IMR-90 (cell line): ENCODE data around the gene OR2K2. TPM values are rescaled to one million over a fixed set of nuclear protein-coding genes. Genes with fewer than 3 reads are reported as not detected.
A peak's percentile ranks its signal among the peaks of the same experiment; 100 is the strongest.

Source experiments
- ATAC-seq: fragments of 200-7000 bp; cut with Tn5 transposase; 2 replicates; pipeline ENCODE4 v1.9.1; 2020; ENCODE audit warnings: low read depth, mild to moderate bottlenecking, moderate library complexity
- BruUV-seq: library from RNA; stranded (reverse); fragments of 400-500 nt; replicated peaks from 2 replicates; lab custom pipeline; 2021; lab: Mats Ljungman, UMichigan
- CTCF ChIA-PET: fragments of 300-600 bp; formaldehyde crosslinking; extraction: SDS; loops from one replicate; lab custom pipeline; 2021; ENCODE audit warnings: antibody characterized with exemption; lab: Yijun Ruan, JAX
- POLR2A ChIA-PET: fragments of 300-600 bp; sonication (Branson Sonifier 250); formaldehyde crosslinking; loops from one replicate; lab custom pipeline; 2022; ENCODE audit warnings: antibody characterized with exemption; ENCODE audit not compliant: unreplicated experiment; lab: Charles Lee
- DNase-seq: peaks from one replicate; pipeline ENCODE4 v3.0.0; 2013
- H2AFZ ChIP-seq: replicated peaks from 2 replicates; pipeline ENCODE3; 2013; ENCODE audit warnings: low read length, mild to moderate bottlenecking; ENCODE audit not compliant: poor library complexity
- H2AK5ac ChIP-seq: 2 replicates; pipeline ENCODE4 v1.6.1; 2013; ENCODE audit warnings: low read depth, low read length, inconsistent platforms
- H2AK9ac ChIP-seq: replicated peaks from 2 replicates; pipeline ENCODE3; 2013; ENCODE audit warnings: mild to moderate bottlenecking, low read depth, low read length, moderate library complexity; ENCODE audit not compliant: poor library complexity
- H2BK120ac ChIP-seq: 2 replicates; pipeline ENCODE4 v1.6.1; 2013; ENCODE audit warnings: low read depth, low read length, inconsistent platforms
- H2BK15ac ChIP-seq: 3 replicates; pipeline ENCODE4 v1.6.1; 2013; ENCODE audit warnings: low read depth, low read length, inconsistent platforms
- H2BK20ac ChIP-seq: 2 replicates; pipeline ENCODE4 v1.6.1; 2013; ENCODE audit warnings: low read depth, mild to moderate bottlenecking, inconsistent platforms, low read length, moderate library complexity
- H2BK5ac ChIP-seq: 2 replicates; pipeline ENCODE4 v1.6.1; 2013; ENCODE audit warnings: mild to moderate bottlenecking, low read depth, low read length, inconsistent platforms; ENCODE audit not compliant: poor library complexity, severe bottlenecking
- H3K14ac ChIP-seq: replicated peaks from 2 replicates; pipeline ENCODE4 v1.6.1; 2013; ENCODE audit warnings: low read depth, low read length, inconsistent platforms
- H3K18ac ChIP-seq: 2 replicates; pipeline ENCODE4 v1.6.1; 2013; ENCODE audit warnings: low read depth, low read length, control low read depth
- H3K23ac ChIP-seq: 2 replicates; pipeline ENCODE4 v1.6.1; 2013; ENCODE audit warnings: low read depth, low read length, inconsistent platforms
- H3K27ac ChIP-seq: 2 replicates; pipeline ENCODE4 v1.5.1; 2013; ENCODE audit warnings: mild to moderate bottlenecking, control low read depth, low read length; ENCODE audit not compliant: insufficient read depth
- H3K27me3 ChIP-seq: 2 replicates; pipeline ENCODE4 v1.6.1; 2013; ENCODE audit warnings: low read length; ENCODE audit not compliant: control insufficient read depth, insufficient read depth
- H3K36me3 ChIP-seq: 2 replicates; pipeline ENCODE4 v1.6.1; 2013; ENCODE audit warnings: low read length, mixed read lengths; ENCODE audit not compliant: control insufficient read depth, insufficient read depth
- H3K4ac ChIP-seq: 2 replicates; pipeline ENCODE4 v1.6.1; 2013; ENCODE audit warnings: low read depth, low read length, inconsistent platforms
- H3K4me1 ChIP-seq: 2 replicates; pipeline ENCODE4 v1.6.1; 2013; ENCODE audit warnings: low read length, mixed read lengths; ENCODE audit not compliant: control insufficient read depth, insufficient read depth
- H3K4me2 ChIP-seq: 2 replicates; pipeline ENCODE4 v1.6.1; 2013; ENCODE audit warnings: low read depth, mild to moderate bottlenecking, control low read depth, low read length, moderate library complexity
- H3K4me3 ChIP-seq: 2 replicates; pipeline ENCODE4 v1.5.1; 2013; ENCODE audit warnings: low read depth, mild to moderate bottlenecking, control low read depth, low read length, moderate library complexity; ENCODE audit not compliant: insufficient read depth
- H3K56ac ChIP-seq: 2 replicates; pipeline ENCODE4 v1.6.1; 2013; ENCODE audit warnings: low read length, inconsistent platforms; ENCODE audit not compliant: insufficient read depth; ENCODE audit errors: extremely low read depth
- H3K79me1 ChIP-seq, 2 experiments: 2 replicates each; pipeline ENCODE4 v1.6.1; 2013; ENCODE audit warnings: low read length in 2 of 2, inconsistent platforms in 1 of 2, low read depth in 1 of 2
- H3K9ac ChIP-seq: 2 replicates; pipeline ENCODE4 v1.6.1; 2013; ENCODE audit warnings: low read depth, low read length, control low read depth
- H3K9me1 ChIP-seq: 2 replicates; pipeline ENCODE4 v1.6.1; 2013; ENCODE audit warnings: low read length, inconsistent platforms; ENCODE audit not compliant: insufficient read depth
- H3K9me3 ChIP-seq: 2 replicates; pipeline ENCODE4 v1.6.1; 2013; ENCODE audit warnings: low read length; ENCODE audit not compliant: control insufficient read depth, insufficient read depth
- H4K20me1 ChIP-seq: 2 replicates; pipeline ENCODE4 v1.6.1; 2013; ENCODE audit warnings: low read length, inconsistent platforms; ENCODE audit not compliant: insufficient read depth
- H4K5ac ChIP-seq: 2 replicates; pipeline ENCODE4 v1.6.1; 2013; ENCODE audit warnings: mild to moderate bottlenecking, low read depth, low read length, control low read depth
- H4K8ac ChIP-seq, 2 experiments: 2 replicates each; pipeline ENCODE4 v1.6.1; 2013; ENCODE audit warnings: low read depth in 2 of 2, low read length in 2 of 2, control low read depth in 1 of 2, inconsistent platforms in 1 of 2
- H4K91ac ChIP-seq: 2 replicates; pipeline ENCODE4 v1.6.1; 2013; ENCODE audit warnings: low read depth, low read length, inconsistent platforms; ENCODE audit not compliant: insufficient read depth
- BHLHE40 ChIP-seq: fragments of 150-350 bp; IDR thresholded peaks from 2 replicates; pipeline ENCODE4 v1.6.1; 2016; ENCODE audit warnings: mild to moderate bottlenecking, low read depth, low read length
- CEBPB ChIP-seq: IDR thresholded peaks from 2 replicates; pipeline ENCODE4 v1.6.1; 2012; ENCODE audit warnings: low read depth, low read length, improper control_type of control experiment
- CHD1 ChIP-seq: IDR thresholded peaks from 2 replicates; pipeline ENCODE4 v1.6.1; 2012; ENCODE audit warnings: low read depth, low read length, improper control_type of control experiment
- FOS ChIP-seq: fragments of 150-350 bp; IDR thresholded peaks from 2 replicates; pipeline ENCODE4 v1.6.1; 2016; ENCODE audit warnings: low read depth, low read length
- MAFK ChIP-seq: IDR thresholded peaks from 2 replicates; pipeline ENCODE4 v1.6.1; 2012; ENCODE audit warnings: low read depth, low read length, improper control_type of control experiment
- MAZ ChIP-seq: IDR thresholded peaks from 2 replicates; pipeline ENCODE4 v1.6.1; 2012; ENCODE audit warnings: low read depth, mild to moderate bottlenecking, low read length, improper control_type of control experiment, moderate library complexity, borderline replicate concordance
- MXI1 ChIP-seq: IDR thresholded peaks from 2 replicates; pipeline ENCODE4 v1.6.1; 2012; ENCODE audit warnings: low read depth, mild to moderate bottlenecking, low read length, moderate library complexity, borderline replicate concordance
- NFE2L2 ChIP-seq: fragments of 150-350 bp; IDR thresholded peaks from 2 replicates; pipeline ENCODE4 v1.6.1; 2016; ENCODE audit warnings: low read depth, mild to moderate bottlenecking, low read length
- POLR2A ChIP-seq: IDR thresholded peaks from 2 replicates; pipeline ENCODE4 v1.6.1; 2012; ENCODE audit warnings: mild to moderate bottlenecking, low read depth, low read length
- RAD21 ChIP-seq: IDR thresholded peaks from 2 replicates; pipeline ENCODE4 v1.6.1; 2012; ENCODE audit warnings: low read length, improper control_type of control experiment
- RCOR1 ChIP-seq: IDR thresholded peaks from 2 replicates; pipeline ENCODE4 v1.6.1; 2012; ENCODE audit warnings: mild to moderate bottlenecking, low read length, improper control_type of control experiment; ENCODE audit not compliant: insufficient replicate concordance
- RFX5 ChIP-seq: IDR thresholded peaks from 2 replicates; pipeline ENCODE4 v1.8.0; 2012; ENCODE audit warnings: low read depth, mild to moderate bottlenecking, low read length, moderate library complexity
- SMC3 ChIP-seq: fragments of 150-350 bp; IDR thresholded peaks from 2 replicates; pipeline ENCODE4 v1.6.1; 2016; ENCODE audit warnings: low read depth, mild to moderate bottlenecking, antibody characterized with exemption, low read length, moderate library complexity
- WGBS, 2 experiments: methylation state at CpG; one replicate each; pipeline versions ENCODE4 v1.1.5 to v1.1.7; 2013; ENCODE audit warnings: missing lambda C conversion rate in 2 of 2; ENCODE audit not compliant: insufficient read length in 1 of 2; ENCODE audit errors: extremely low coverage in 2 of 2; 5-methylcytosine and 5-hydroxymethylcytosine counted together
- dilution Hi-C: fragments of 300-500 bp; cut with HindIII; formaldehyde crosslinking; loops from one replicate; pipeline ENCODE4 v1.14.3; 2018; ENCODE audit warnings: low sequenced_read_pairs; ENCODE audit not compliant: unreplicated experiment
- in situ Hi-C: fragments of 300-500 bp; cut with MboI; formaldehyde crosslinking; loops from 3 replicates; pipeline ENCODE4 v1.14.3; 2019; ENCODE audit warnings: low sequenced_read_pairs, inconsistent platforms, mixed read lengths
- intact Hi-C: fragments of 100-400 bp; cut with micrococcal nuclease; formaldehyde crosslinking; loops from 2 replicates; pipeline ENCODE4 v1.10.0; 2022
- polyA plus RNA-seq, 3 experiments: library from polyadenylated mRNA; depleted of rRNA; stranded (reverse); fragments of >200 nt; gene quantifications; 2 replicates each; pipeline ENCODE4 v1.2.3, GENCODE V29; 2012; ENCODE audit warnings: low replicate concordance in 1 of 3
- total RNA-seq: library from RNA; depleted of rRNA; stranded (reverse); fragments of >200 nt; gene quantifications from 2 replicates; pipeline ENCODE4 v1.2.3, GENCODE V29; 2012
- TF ChIP-seq, protein P1 (sequence below): fragments of 150-350 bp; IDR thresholded peaks from 2 replicates; pipeline ENCODE4 v1.6.1; 2017; ENCODE audit warnings: mild to moderate bottlenecking, antibody characterized with exemption, low read length, low read depth
- TF ChIP-seq, protein P2 (sequence below): conservative IDR thresholded peaks from 2 replicates; pipeline ENCODE4 v1.5.1; 2012; ENCODE audit warnings: mild to moderate bottlenecking, low read depth, low read length, improper control_type of control experiment
- TF ChIP-seq, protein P3 (sequence below): fragments of 150-350 bp; IDR thresholded peaks from 2 replicates; pipeline ENCODE4 v1.6.1; 2016; ENCODE audit warnings: low read depth, mild to moderate bottlenecking, low read length, moderate library complexity, borderline replicate concordance

OR2K2 gene
- total and polyA plus RNA-seq, 2 of the 4 experiments (the other 2 are of a cell fraction) = not detected

DNA sequence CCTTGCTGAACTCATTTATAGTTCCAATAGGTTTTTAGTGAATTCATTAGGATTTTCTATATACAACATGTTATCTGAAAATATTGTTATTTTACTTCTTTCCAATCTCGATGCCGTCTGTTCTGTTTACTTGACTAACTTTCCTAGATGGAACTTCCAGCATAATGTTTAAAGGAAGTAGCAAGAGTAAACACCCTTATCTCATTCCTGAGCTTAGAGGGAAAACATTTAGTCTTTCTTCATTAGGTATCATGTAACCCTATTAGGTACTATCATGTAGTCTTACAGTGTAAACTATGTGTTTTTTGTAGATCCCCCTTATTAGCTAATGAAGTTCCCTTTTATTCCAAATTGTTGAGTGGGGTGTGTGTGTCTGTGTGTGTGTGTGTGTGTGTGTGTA is 22.5 kb upstream of the OR2K2 start:
- no peak overlapping the region for H2BK15ac ChIP-seq
- no peak overlapping the region for H2BK20ac ChIP-seq
- ChIA-PET POLR2A (no interaction called here), CTCF (no interaction called here)
- H4K20me1 ChIP-seq = no peaks in the 10 kb centered on the region
- intact Hi-C loops (no loop called here), dilution Hi-C loops (no loop called here), in situ Hi-C loops (no loop called here)
- no peak overlapping the region for H3K14ac ChIP-seq
- H2AK5ac ChIP-seq = no peak overlapping the region
- no peak overlapping the region for H3K4me2 ChIP-seq
- H3K36me3 ChIP-seq = no peaks in the 10 kb centered on the region
- H3K27ac ChIP-seq = no peak overlapping the region
- H3K9me1 ChIP-seq = no peaks in the 10 kb centered on the region; the same call in 1 of the 2 replicates
- no peak overlapping the region for H4K91ac ChIP-seq
- no CpG with 5 or more reads among the region's 2 CpGs for WGBS, 2 experiments
- H3K4ac ChIP-seq = no peak overlapping the region
- H3K9ac ChIP-seq = no peak overlapping the region
- H2BK5ac ChIP-seq = peak overlapping the region; percentile 75
- no peak overlapping the region for H4K5ac ChIP-seq
- TF ChIP-seq, protein P1, sequence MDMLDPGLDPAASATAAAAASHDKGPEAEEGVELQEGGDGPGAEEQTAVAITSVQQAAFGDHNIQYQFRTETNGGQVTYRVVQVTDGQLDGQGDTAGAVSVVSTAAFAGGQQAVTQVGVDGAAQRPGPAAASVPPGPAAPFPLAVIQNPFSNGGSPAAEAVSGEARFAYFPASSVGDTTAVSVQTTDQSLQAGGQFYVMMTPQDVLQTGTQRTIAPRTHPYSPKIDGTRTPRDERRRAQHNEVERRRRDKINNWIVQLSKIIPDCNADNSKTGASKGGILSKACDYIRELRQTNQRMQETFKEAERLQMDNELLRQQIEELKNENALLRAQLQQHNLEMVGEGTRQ = no peak
- TF ChIP-seq MXI1 (no peak), RFX5 (no peak), CEBPB (no peak), POLR2A (no peak), BHLHE40 (no peak), RCOR1 (no peak), MAFK (no peak), CHD1 (no peak), MAZ (no peak), SMC3 (no peak), FOS (no peak), NFE2L2 (no peak), RAD21 (no peak)
- TF ChIP-seq, protein P2, sequence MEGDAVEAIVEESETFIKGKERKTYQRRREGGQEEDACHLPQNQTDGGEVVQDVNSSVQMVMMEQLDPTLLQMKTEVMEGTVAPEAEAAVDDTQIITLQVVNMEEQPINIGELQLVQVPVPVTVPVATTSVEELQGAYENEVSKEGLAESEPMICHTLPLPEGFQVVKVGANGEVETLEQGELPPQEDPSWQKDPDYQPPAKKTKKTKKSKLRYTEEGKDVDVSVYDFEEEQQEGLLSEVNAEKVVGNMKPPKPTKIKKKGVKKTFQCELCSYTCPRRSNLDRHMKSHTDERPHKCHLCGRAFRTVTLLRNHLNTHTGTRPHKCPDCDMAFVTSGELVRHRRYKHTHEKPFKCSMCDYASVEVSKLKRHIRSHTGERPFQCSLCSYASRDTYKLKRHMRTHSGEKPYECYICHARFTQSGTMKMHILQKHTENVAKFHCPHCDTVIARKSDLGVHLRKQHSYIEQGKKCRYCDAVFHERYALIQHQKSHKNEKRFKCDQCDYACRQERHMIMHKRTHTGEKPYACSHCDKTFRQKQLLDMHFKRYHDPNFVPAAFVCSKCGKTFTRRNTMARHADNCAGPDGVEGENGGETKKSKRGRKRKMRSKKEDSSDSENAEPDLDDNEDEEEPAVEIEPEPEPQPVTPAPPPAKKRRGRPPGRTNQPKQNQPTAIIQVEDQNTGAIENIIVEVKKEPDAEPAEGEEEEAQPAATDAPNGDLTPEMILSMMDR = no peak
- TF ChIP-seq, protein P3, sequence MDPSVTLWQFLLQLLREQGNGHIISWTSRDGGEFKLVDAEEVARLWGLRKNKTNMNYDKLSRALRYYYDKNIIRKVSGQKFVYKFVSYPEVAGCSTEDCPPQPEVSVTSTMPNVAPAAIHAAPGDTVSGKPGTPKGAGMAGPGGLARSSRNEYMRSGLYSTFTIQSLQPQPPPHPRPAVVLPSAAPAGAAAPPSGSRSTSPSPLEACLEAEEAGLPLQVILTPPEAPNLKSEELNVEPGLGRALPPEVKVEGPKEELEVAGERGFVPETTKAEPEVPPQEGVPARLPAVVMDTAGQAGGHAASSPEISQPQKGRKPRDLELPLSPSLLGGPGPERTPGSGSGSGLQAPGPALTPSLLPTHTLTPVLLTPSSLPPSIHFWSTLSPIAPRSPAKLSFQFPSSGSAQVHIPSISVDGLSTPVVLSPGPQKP = no peak
- H3K9me3 ChIP-seq = no peaks in the 10 kb centered on the region
- H2BK120ac ChIP-seq = no peak overlapping the region
- no peak overlapping the region for H3K18ac ChIP-seq
- no peak overlapping the region for H4K8ac ChIP-seq
- H2AK9ac ChIP-seq = no peak overlapping the region
- peaks cover 0 to 3% of the 10 kb centered on the region in 2 experiments; a peak in 1 of 4 replicates for H3K79me1 ChIP-seq
- peaks cover 4% of the 10 kb centered on the region; the same call in 1 of the 2 replicates for H3K4me1 ChIP-seq
- ATAC-seq (no peak), DNase-seq (peak; percentile 15)
- no peak overlapping the region for H3K56ac ChIP-seq
- H3K27me3 ChIP-seq = no peaks in the 10 kb centered on the region
- H3K23ac ChIP-seq = no peak overlapping the region
- BruUV-seq = no TSS peak
- H2AFZ ChIP-seq = no peak overlapping the region
- no peak overlapping the region for H3K4me3 ChIP-seq
